H1 (cell line): ENCODE data around the gene SPATA16. TPM values are rescaled to one million over a fixed set of nuclear protein-coding genes. Genes with fewer than 3 reads are reported as not detected.

ENCODE experiments used
- CTCF ChIA-PET: fragments of 300-600 bp; sonication (Branson Sonifier 250); formaldehyde crosslinking; loops from one replicate; lab custom pipeline; 2021; ENCODE audit not compliant: partially characterized antibody; lab: Charles Lee
- POLR2A ChIA-PET: fragments of 300-600 bp; sonication (Branson Sonifier 250); formaldehyde crosslinking; loops from one replicate; lab custom pipeline; 2021; ENCODE audit warnings: inconsistent platforms; ENCODE audit not compliant: partially characterized antibody; lab: Charles Lee
- DNase-seq, 2 experiments: peaks; one replicate each; pipeline versions ENCODE4 v3.0.0 to v3.0.0-alpha.2; 2010 to 2022; ENCODE audit warnings: low spot score in 2 of 2, low read depth in 1 of 2, mixed read lengths in 1 of 2
- FAIRE-seq: peaks from 2 replicates; lab custom pipeline; 2011; peaks lifted over from hg19 to GRCh38; lab: Jason Lieb, UNC
- H2AFZ ChIP-seq: 2 replicates; pipeline ENCODE4 v1.8.1; 2012; ENCODE audit warnings: low read length, inconsistent platforms
- H2AK5ac ChIP-seq: 2 replicates; pipeline ENCODE4 v1.6.1; 2013; ENCODE audit warnings: low read depth, low read length
- H2BK120ac ChIP-seq: replicated peaks from 2 replicates; pipeline ENCODE3; 2013; ENCODE audit warnings: low read depth, low read length, inconsistent platforms
- H2BK12ac ChIP-seq: 2 replicates; pipeline ENCODE4 v1.6.1; 2013; ENCODE audit warnings: low read depth, low read length
- H2BK15ac ChIP-seq: 2 replicates; pipeline ENCODE4 v1.6.1; 2013; ENCODE audit warnings: low read length
- H2BK20ac ChIP-seq: 2 replicates; pipeline ENCODE4 v1.6.1; 2013; ENCODE audit warnings: low read length
- H2BK5ac ChIP-seq: 2 replicates; pipeline ENCODE4 v1.6.1; 2013; ENCODE audit warnings: low read depth, low read length
- H3K14ac ChIP-seq: 2 replicates; pipeline ENCODE4 v1.6.1; 2013; ENCODE audit warnings: inconsistent platforms; ENCODE audit not compliant: insufficient read length
- H3K18ac ChIP-seq: 2 replicates; pipeline ENCODE4 v1.6.1; 2013; ENCODE audit warnings: low read length; ENCODE audit errors: extremely low read depth
- H3K23ac ChIP-seq: 2 replicates; pipeline ENCODE4 v1.6.1; 2013; ENCODE audit warnings: inconsistent platforms; ENCODE audit not compliant: insufficient read length
- H3K23me2 ChIP-seq: 2 replicates; pipeline ENCODE4 v1.6.1; 2013; ENCODE audit warnings: low read depth, low read length
- H3K27ac ChIP-seq: 2 replicates; pipeline ENCODE4 v1.6.1; 2011; ENCODE audit warnings: low read depth, low read length, inconsistent platforms
- H3K27me3 ChIP-seq, 4 experiments: replicated peaks in 1 of 4; 1 replicate in 1 of 4; 2 replicates in 3 of 4; pipeline versions ENCODE4 v1.6.1 to v1.8.1; 2011 to 2013; ENCODE audit warnings: low read length in 3 of 4, mild to moderate bottlenecking in 3 of 4, inconsistent platforms in 2 of 4, mixed read lengths in 2 of 4, moderate library complexity in 1 of 4; ENCODE audit not compliant: control insufficient read depth in 3 of 4, insufficient read depth in 3 of 4; ENCODE audit errors: extremely low read depth in 1 of 4
- H3K36me3 ChIP-seq, 4 experiments: 2 replicates each; pipeline versions ENCODE4 v1.6.1 to v1.8.1; 2011 to 2013; ENCODE audit warnings: mild to moderate bottlenecking in 4 of 4, low read length in 3 of 4, moderate library complexity in 2 of 4, control low read depth in 1 of 4, inconsistent platforms in 1 of 4; ENCODE audit not compliant: insufficient read depth in 4 of 4, control insufficient read depth in 2 of 4
- H3K4ac ChIP-seq: replicated peaks from 2 replicates; pipeline ENCODE3; 2013; ENCODE audit warnings: low read length, low read depth, mixed read lengths, inconsistent platforms; ENCODE audit not compliant: insufficient read length
- H3K4me1 ChIP-seq, 4 experiments: replicated peaks in 1 of 4; 1 replicate in 1 of 4; 2 replicates in 3 of 4; pipeline versions ENCODE4 v1.6.1 to v1.8.1; 2011 to 2013; ENCODE audit warnings: low read length in 3 of 4, inconsistent platforms in 2 of 4, mixed read lengths in 1 of 4; ENCODE audit not compliant: insufficient read depth in 4 of 4, control insufficient read depth in 3 of 4
- H3K4me2 ChIP-seq, 2 experiments: 2 replicates each; pipeline versions ENCODE4 v1.6.1 to v1.8.1; 2011 to 2013; ENCODE audit warnings: low read depth in 2 of 2, low read length in 2 of 2, control low read depth in 1 of 2, inconsistent platforms in 1 of 2, mild to moderate bottlenecking in 1 of 2; ENCODE audit not compliant: insufficient read depth in 1 of 2
- H3K4me3 ChIP-seq, 4 experiments: fragments of 200-600, 300-600 bp in 1 of 4; sonication (generic), shearing (Covaris generic), sonication (Bioruptor Twin) in 1 of 4; 2 replicates each; pipeline versions ENCODE4 v1.5.1 to v1.8.1; 2011 to 2016; ENCODE audit warnings: low read length in 4 of 4, low read depth in 3 of 4, control low read depth in 2 of 4, inconsistent platforms in 2 of 4, mild to moderate bottlenecking in 2 of 4, mixed read lengths in 1 of 4, moderate library complexity in 1 of 4; ENCODE audit not compliant: insufficient read depth in 2 of 4; ENCODE audit errors: extremely low read depth in 1 of 4
- H3K56ac ChIP-seq: replicated peaks from 2 replicates; pipeline ENCODE3; 2013; ENCODE audit warnings: low read depth, mild to moderate bottlenecking, mixed read lengths, low read length, inconsistent platforms; ENCODE audit not compliant: insufficient read length
- H3K79me1 ChIP-seq: 2 replicates; pipeline ENCODE4 v1.6.1; 2013; ENCODE audit warnings: low read depth, low read length, control low read depth
- H3K79me2 ChIP-seq, 2 experiments: 2 replicates each; pipeline versions ENCODE4 v1.6.1 to v1.8.1; 2012 to 2013; ENCODE audit warnings: low read length in 2 of 2, mild to moderate bottlenecking in 2 of 2, inconsistent platforms in 1 of 2; ENCODE audit not compliant: insufficient read depth in 2 of 2, control insufficient read depth in 1 of 2
- H3K9ac ChIP-seq, 4 experiments: replicated peaks in 1 of 4; 1 replicate in 1 of 4; 2 replicates in 3 of 4; pipeline versions ENCODE4 v1.6.1 to v1.8.1; 2011 to 2013; ENCODE audit warnings: low read depth in 3 of 4, low read length in 3 of 4, control low read depth in 2 of 4, mild to moderate bottlenecking in 2 of 4, moderate library complexity in 2 of 4, inconsistent platforms in 1 of 4; ENCODE audit errors: extremely low read depth in 1 of 4
- H3K9me3 ChIP-seq, 2 experiments: 2 replicates each; pipeline versions ENCODE4 v1.6.1 to v1.8.1; 2012 to 2013; ENCODE audit warnings: mild to moderate bottlenecking in 2 of 2, moderate library complexity in 2 of 2, control low read depth in 1 of 2, inconsistent platforms in 1 of 2, low read depth in 1 of 2, low read length in 1 of 2, mixed read lengths in 1 of 2; ENCODE audit not compliant: insufficient read depth in 2 of 2
- H4K20me1 ChIP-seq, 2 experiments: replicated peaks in 1 of 2; 2 replicates each; pipeline versions ENCODE3 to v1.8.1; 2011 to 2013; ENCODE audit warnings: inconsistent platforms in 2 of 2, low read length in 2 of 2, mild to moderate bottlenecking in 1 of 2; ENCODE audit not compliant: insufficient read depth in 2 of 2, control insufficient read depth in 1 of 2
- H4K5ac ChIP-seq: 2 replicates; pipeline ENCODE4 v1.6.1; 2013; ENCODE audit warnings: low read length, low read depth, mixed read lengths, inconsistent platforms; ENCODE audit not compliant: insufficient read length
- H4K8ac ChIP-seq: 2 replicates; pipeline ENCODE4 v1.8.0; 2013; ENCODE audit warnings: mild to moderate bottlenecking, moderate library complexity, low read length, inconsistent platforms; ENCODE audit not compliant: insufficient read depth; ENCODE audit errors: extremely low read depth
- H4K91ac ChIP-seq: replicated peaks from 2 replicates; pipeline ENCODE3; 2013; ENCODE audit warnings: low read length, mixed read lengths, inconsistent platforms; ENCODE audit not compliant: insufficient read length
- BACH1 ChIP-seq: IDR thresholded peaks from 2 replicates; pipeline ENCODE4 v1.6.1; 2012; ENCODE audit warnings: low read length, improper control_type of control experiment
- BRCA1 ChIP-seq: IDR thresholded peaks from 2 replicates; pipeline ENCODE4 v1.6.1; 2012; ENCODE audit warnings: low read depth, low read length, improper control_type of control experiment
- E2F6 ChIP-seq: IDR thresholded peaks from 2 replicates; pipeline ENCODE4 v1.6.1; 2012; ENCODE audit warnings: inconsistent platforms
- JUND ChIP-seq: IDR thresholded peaks from 2 replicates; pipeline ENCODE4 v1.6.1; 2011; ENCODE audit warnings: mild to moderate bottlenecking, improper control_type of control experiment, low read length
- RXRA ChIP-seq: IDR thresholded peaks from 2 replicates; pipeline ENCODE4 v1.6.1; 2011; ENCODE audit warnings: low read depth, mild to moderate bottlenecking, low read length, moderate library complexity; ENCODE audit not compliant: insufficient read depth
- SP1 ChIP-seq: IDR thresholded peaks from 2 replicates; pipeline ENCODE4 v1.6.1; 2011; ENCODE audit warnings: low read depth, low read length
- SUZ12 ChIP-seq: fragments of 200-600 bp; sonication (generic); IDR thresholded peaks from 2 replicates; pipeline ENCODE4 v1.6.1; 2012; ENCODE audit warnings: mild to moderate bottlenecking, inconsistent platforms, low read length, moderate library complexity, mixed read lengths
- TBP ChIP-seq: IDR thresholded peaks from 2 replicates; pipeline ENCODE4 v1.6.1; 2011; ENCODE audit warnings: low read depth, low read length, improper control_type of control experiment
- WGBS, 2 experiments: shearing (Covaris generic) in 1 of 2; methylation state at CpG; one replicate each; pipeline versions ENCODE4 v1.1.6 to v1.1.7; 2013 to 2015; ENCODE audit warnings: low lambda C conversion rate in 2 of 2, mixed read lengths in 2 of 2, inconsistent platforms in 1 of 2, low coverage in 1 of 2, missing lambda C conversion rate in 1 of 2; ENCODE audit not compliant: insufficient replicate concordance in 2 of 2, insufficient coverage in 1 of 2, insufficient read length in 1 of 2; ENCODE audit errors: extremely low coverage in 1 of 2, missing lambda C conversion rate in 1 of 2; 5-methylcytosine and 5-hydroxymethylcytosine counted together
- polyA plus RNA-seq, 7 experiments: library from polyadenylated mRNA; depleted of rRNA in 3 of 7; stranded (reverse) in 5 of 7; unstranded in 2 of 7; fragments of >200 nt in 5 of 7; fragments of 200-250 nt in 2 of 7; gene quantifications; 1 replicate in 5 of 7; 2 replicates in 1 of 7; 4 replicates in 1 of 7; pipeline versions ENCODE4 v1.2.1 to v1.2.3, GENCODE V29; 2011 to 2013; ENCODE audit warnings: missing spikeins in 2 of 7, mixed read lengths in 2 of 7
- total RNA-seq: library from RNA; stranded (reverse); fragmentation: NEBNext Ultra II Directional; extraction: Animal tissue kit (Norgen Biotek cat#: 25700); gene quantifications from 2 replicates; pipeline ENCODE4 v1.2.1, GENCODE V29; 2021
- TF ChIP-seq, protein P1 (sequence below): IDR thresholded peaks from 2 replicates; pipeline ENCODE4 v1.6.1; 2011; ENCODE audit warnings: low read length, improper control_type of control experiment

The SPATA16 gene
- total and polyA plus RNA-seq, 2 of the 8 experiments (the other 6 are each of a cell fraction or from before 2014, with no cell fraction given), result 0.05 to 2.7 TPM

DNA sequence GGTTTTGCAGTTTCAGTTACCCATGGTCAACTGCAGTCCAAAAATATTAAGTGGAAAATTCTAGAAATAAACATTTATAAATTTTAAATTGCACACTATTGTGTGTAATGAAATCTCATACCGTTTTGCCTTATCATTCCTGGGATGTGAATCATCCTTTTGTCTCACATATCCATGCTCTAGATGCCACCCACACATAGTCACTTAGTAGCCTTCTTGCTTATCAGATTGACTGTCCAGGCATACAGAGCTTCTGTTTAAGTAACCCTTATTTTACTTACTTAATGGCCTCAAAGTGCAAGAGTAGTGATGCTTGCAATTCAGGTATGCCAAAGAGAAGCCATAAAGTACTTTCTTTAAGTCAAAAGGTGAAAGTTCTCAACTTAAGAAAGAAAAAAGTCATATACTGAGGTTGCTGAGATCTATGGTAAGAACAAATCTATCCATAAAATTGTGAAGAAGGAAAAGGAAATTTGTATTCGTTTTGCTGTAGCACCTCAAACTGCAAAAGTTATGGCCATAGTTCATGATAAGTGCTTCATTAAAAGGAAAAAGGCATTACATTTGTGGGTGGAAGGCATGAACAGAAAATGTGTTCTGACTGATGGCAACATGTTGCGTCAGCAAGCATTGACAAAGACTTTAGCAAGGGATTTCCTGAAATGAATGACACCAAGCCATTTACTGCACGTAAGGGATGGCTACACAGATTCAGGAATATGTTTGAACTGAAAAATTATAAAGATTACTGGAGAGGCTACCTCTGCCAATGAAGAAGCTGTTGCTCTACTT lies 43.8 kb downstream of the SPATA16 start:
- Histone ChIP-seq H3K14ac (no peak overlapping the region), H2BK20ac (no peak overlapping the region), H3K4me3 (no peak overlapping the region), H3K27ac (no peak overlapping the region), H2AK5ac (no peak overlapping the region), H2BK120ac (no peak overlapping the region), H3K23ac (no peak overlapping the region), H3K4ac (no peak overlapping the region), H3K9me3 (0 out of 4 replicates have a peak, but pooled peaks cover 0 to under 1% of the 10 kb centered on the region in 2 experiments), H4K8ac (no peak overlapping the region), H2BK12ac (no peak overlapping the region), H2BK15ac (no peak overlapping the region), H3K4me1 (no peaks in the 10 kb centered on the region), H3K56ac (no peak overlapping the region), H4K5ac (no peak overlapping the region), H3K79me2 (no peaks in the 10 kb centered on the region), H4K91ac (no peak overlapping the region), H4K20me1 (no peaks in the 10 kb centered on the region), H3K23me2 (no peaks in the 10 kb centered on the region; the same call in 1 of the 2 replicates), H2BK5ac (no peak overlapping the region), H3K18ac (no peak overlapping the region), H3K79me1 (no peaks in the 10 kb centered on the region), H3K4me2 (no peak overlapping the region), H3K9ac (no peak overlapping the region), H2AFZ (no peak overlapping the region), H3K27me3 (no peaks in the 10 kb centered on the region), H3K36me3 (no peaks in the 10 kb centered on the region)
- ChIA-PET POLR2A (no interaction called here), CTCF (no interaction called here)
- WGBS, 2 experiments, result 92% methylated on average over 4 of the region's 4 CpGs; no CpG with 5 or more reads in 1 of the 2 experiments
- FAIRE-seq (no peak), DNase-seq (no peak)
- TF ChIP-seq, protein P1, sequence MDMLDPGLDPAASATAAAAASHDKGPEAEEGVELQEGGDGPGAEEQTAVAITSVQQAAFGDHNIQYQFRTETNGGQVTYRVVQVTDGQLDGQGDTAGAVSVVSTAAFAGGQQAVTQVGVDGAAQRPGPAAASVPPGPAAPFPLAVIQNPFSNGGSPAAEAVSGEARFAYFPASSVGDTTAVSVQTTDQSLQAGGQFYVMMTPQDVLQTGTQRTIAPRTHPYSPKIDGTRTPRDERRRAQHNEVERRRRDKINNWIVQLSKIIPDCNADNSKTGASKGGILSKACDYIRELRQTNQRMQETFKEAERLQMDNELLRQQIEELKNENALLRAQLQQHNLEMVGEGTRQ, result no peak
- TF ChIP-seq BACH1 (no peak), SUZ12 (no peak), BRCA1 (no peak), E2F6 (no peak), RXRA (no peak), JUND (no peak), TBP (no peak), SP1 (no peak)
